HepG2 (cell line): Measurements from ENCODE around the gene SEPTIN2. TPM values are rescaled to one million over a fixed set of nuclear protein-coding genes. Genes with fewer than 3 reads are reported as not detected.

Experiments used
- ATAC-seq: fragments of 200-7000 bp; cut with Tn5 transposase; 3 replicates; pipeline ENCODE4 v1.9.1; 2020; ENCODE audit warnings: mild to moderate bottlenecking, moderate library complexity
- BruUV-seq: library from RNA; stranded (reverse); fragments of 400-500 nt; replicated peaks from 2 replicates; lab custom pipeline; 2021; lab: Mats Ljungman, UMichigan
- CTCF ChIA-PET: fragments of 300-600 bp; formaldehyde crosslinking; extraction: SDS; loops from one replicate; lab custom pipeline; 2021; ENCODE audit warnings: low total read pairs, inconsistent platforms, low intra/inter-chr PET ratio; lab: Yijun Ruan, JAX
- POLR2A ChIA-PET: fragments of 350-600 bp; sonication (Branson Sonifier 250); formaldehyde crosslinking; loops from one replicate; lab custom pipeline; 2020; ENCODE audit warnings: antibody characterized with exemption, inconsistent platforms; lab: Yijun Ruan, JAX
- DNase-seq: peaks from one replicate; pipeline ENCODE4 v3.0.0-alpha.2; 2015; ENCODE audit warnings: low spot score
- FAIRE-seq: peaks from 3 replicates; lab custom pipeline; 2011; peaks lifted over from hg19 to GRCh38; lab: Jason Lieb, UNC
- H2AFZ ChIP-seq: one replicate; pipeline ENCODE4 v1.6.1; 2011; ENCODE audit warnings: low read length, inconsistent platforms
- H3K27ac ChIP-seq: fragments of 300-600 bp; 3 replicates; pipeline ENCODE4 v1.8.0; 2011; ENCODE audit warnings: mixed run types, mild to moderate bottlenecking, mixed read lengths, low read length, inconsistent platforms; ENCODE audit not compliant: insufficient read depth; ENCODE audit errors: extremely low read length
- H3K27me3 ChIP-seq, 2 experiments: fragments of 200-600 bp in 1 of 2; 2 replicates in 1 of 2; 3 replicates in 1 of 2; pipeline versions ENCODE4 v1.6.0 to v1.8.0; 2011; ENCODE audit warnings: low read length in 2 of 2, mild to moderate bottlenecking in 2 of 2, moderate library complexity in 2 of 2, inconsistent platforms in 1 of 2; ENCODE audit not compliant: insufficient read depth in 2 of 2, control insufficient read depth in 1 of 2
- H3K36me3 ChIP-seq, 2 experiments: fragments of 200-600 bp in 1 of 2; replicated peaks in 1 of 2; 2 replicates in 1 of 2; 3 replicates in 1 of 2; pipeline versions ENCODE4 v1.5.1 to v1.8.0; 2011; ENCODE audit warnings: low read length in 2 of 2, inconsistent platforms in 1 of 2; ENCODE audit not compliant: insufficient read depth in 2 of 2, control insufficient read depth in 1 of 2
- H3K4me1 ChIP-seq: 2 replicates; pipeline ENCODE4 v1.5.1; 2012; ENCODE audit warnings: low read length, inconsistent platforms; ENCODE audit not compliant: insufficient read depth
- H3K4me2 ChIP-seq: 2 replicates; pipeline ENCODE4 v1.6.0; 2011; ENCODE audit warnings: low read depth, low read length, inconsistent platforms
- H3K4me3 ChIP-seq, 3 experiments: fragments of 200-600 bp in 1 of 3; sonication (generic), shearing (Covaris generic) in 1 of 3; replicated peaks in 1 of 3; 2 replicates each; pipeline ENCODE4 v1.5.1; 2011 to 2016; ENCODE audit warnings: low read length in 3 of 3, inconsistent platforms in 2 of 3, low read depth in 2 of 3, mild to moderate bottlenecking in 2 of 3, control low read depth in 1 of 3, mixed read lengths in 1 of 3; ENCODE audit not compliant: insufficient read depth in 1 of 3
- H3K79me2 ChIP-seq: one replicate; pipeline ENCODE4 v1.6.1; 2011; ENCODE audit warnings: low read length, inconsistent platforms; ENCODE audit not compliant: insufficient read depth
- H3K9ac ChIP-seq: 2 replicates; pipeline ENCODE4 v1.6.0; 2011; ENCODE audit warnings: mild to moderate bottlenecking, low read depth, low read length, inconsistent platforms; ENCODE audit not compliant: insufficient read depth
- H3K9me3 ChIP-seq: 2 replicates; pipeline ENCODE4 v1.5.1; 2012; ENCODE audit warnings: mild to moderate bottlenecking, low read length
- H4K20me1 ChIP-seq: 2 replicates; pipeline ENCODE4 v1.6.0; 2011; ENCODE audit warnings: inconsistent platforms, mild to moderate bottlenecking, low read length, moderate library complexity; ENCODE audit not compliant: insufficient read depth
- CBX2 ChIP-seq, 2 experiments: fragments of 200-600 bp in 1 of 2; sonication (generic); formaldehyde crosslinking in 1 of 2; IDR thresholded peaks; 2 replicates each; pipeline versions ENCODE4 v1.7.0 to v1.8.1; 2018 to 2022; ENCODE audit warnings: low read depth in 2 of 2, low read length in 1 of 2, mild to moderate bottlenecking in 1 of 2, missing genetic modification reagents in 1 of 2
- HDAC2 ChIP-seq: sonication (generic); formaldehyde crosslinking; IDR thresholded peaks from 2 replicates; pipeline ENCODE4 v1.4.0; 2020; ENCODE audit warnings: missing genetic modification reagents
- KDM4B ChIP-seq: sonication (generic); formaldehyde crosslinking; IDR thresholded peaks from 2 replicates; pipeline ENCODE4 v1.4.0; 2020; ENCODE audit warnings: missing genetic modification reagents
- KDM5A ChIP-seq: fragments of 200-600 bp; sonication (generic); IDR thresholded peaks from 2 replicates; pipeline ENCODE4 v1.7.0; 2018; ENCODE audit warnings: antibody characterized with exemption, mild to moderate bottlenecking, low read length, borderline replicate concordance
- MIXL1 ChIP-seq: IDR thresholded peaks from 2 replicates; pipeline ENCODE4 v1.6.1; 2016
- MLX ChIP-seq: IDR thresholded peaks from 2 replicates; pipeline ENCODE4 v1.6.1; 2016
- MYPOP ChIP-seq: sonication (generic); formaldehyde crosslinking; IDR thresholded peaks from 2 replicates; pipeline ENCODE4 v1.8.1; 2023; ENCODE audit warnings: mild to moderate bottlenecking, moderate library complexity, missing genetic modification reagents
- SIN3A ChIP-seq: IDR thresholded peaks from 2 replicates; pipeline ENCODE4 v1.6.1; 2011; ENCODE audit warnings: low read depth, mild to moderate bottlenecking, control low read depth, low read length, borderline replicate concordance
- SMAD3 ChIP-seq: sonication (generic); formaldehyde crosslinking; IDR thresholded peaks from 2 replicates; pipeline ENCODE4 v1.4.0; 2020; ENCODE audit warnings: missing genetic modification reagents
- ZFP90 ChIP-seq: sonication (generic); formaldehyde crosslinking; IDR thresholded peaks from 2 replicates; pipeline ENCODE4 v1.8.0; 2022; ENCODE audit warnings: missing genetic modification reagents, mild to moderate bottlenecking, inconsistent platforms, borderline replicate concordance
- ZNF256 ChIP-seq: sonication (generic); formaldehyde crosslinking; conservative IDR thresholded peaks from 2 replicates; pipeline ENCODE4 v1.4.0; 2020; ENCODE audit warnings: missing genetic modification reagents
- ZSCAN31 ChIP-seq: sonication (generic); formaldehyde crosslinking; IDR thresholded peaks from 2 replicates; pipeline ENCODE4 v1.5.0; 2020; ENCODE audit warnings: low read depth, mild to moderate bottlenecking, missing genetic modification reagents
- WGBS: methylation state at CpG from one replicate; pipeline ENCODE4 v1.1.6; 2017; ENCODE audit warnings: low lambda C conversion rate; 5-methylcytosine and 5-hydroxymethylcytosine counted together
- in situ Hi-C: cut with HindIII; loops from 2 replicates; pipeline ENCODE4 v1.10.0; 2017; ENCODE audit warnings: low pct_unique_long_range_greater_than_20kb; ENCODE audit not compliant: extremely low pct_ligation_motif_present
- intact Hi-C: fragments of 100-400 bp; cut with micrococcal nuclease; formaldehyde crosslinking; loops from one replicate; pipeline ENCODE4 v1.10.0; 2022; ENCODE audit not compliant: unreplicated experiment
- polyA plus RNA-seq, 8 experiments: library from polyadenylated mRNA; depleted of rRNA in 3 of 8; stranded (reverse) in 7 of 8; unstranded in 1 of 8; fragments of >200 nt; fragmentation: Illumina TruSeq in 4 of 8; extraction: Trizol in 4 of 8; gene quantifications; 2 replicates each; pipeline versions ENCODE4 v1.2.1 to v1.2.3, GENCODE V29; 2011 to 2016; ENCODE audit warnings: low read depth in 4 of 8, missing spikeins in 1 of 8, mixed read lengths in 1 of 8; ENCODE audit not compliant: insufficient read depth in 1 of 8
- total RNA-seq, 5 experiments: library from RNA; depleted of rRNA; stranded (reverse); fragments of >200 nt; fragmentation: Illumina TruSeq; extraction: Trizol; gene quantifications; 2 replicates each; pipeline ENCODE4 v1.2.3, GENCODE V29; 2016; ENCODE audit warnings: low read depth in 1 of 5
- TF ChIP-seq, protein P1 (sequence below): sonication (generic); formaldehyde crosslinking; IDR thresholded peaks from 2 replicates; pipeline ENCODE4 v1.4.0; 2020; ENCODE audit warnings: mild to moderate bottlenecking, missing genetic modification reagents

Gene SEPTIN2
- total and polyA plus RNA-seq, 2 of the 13 experiments (the other 11 are each of a cell fraction or from before 2014, with no cell fraction given) = 493 to 733 TPM

DNA sequence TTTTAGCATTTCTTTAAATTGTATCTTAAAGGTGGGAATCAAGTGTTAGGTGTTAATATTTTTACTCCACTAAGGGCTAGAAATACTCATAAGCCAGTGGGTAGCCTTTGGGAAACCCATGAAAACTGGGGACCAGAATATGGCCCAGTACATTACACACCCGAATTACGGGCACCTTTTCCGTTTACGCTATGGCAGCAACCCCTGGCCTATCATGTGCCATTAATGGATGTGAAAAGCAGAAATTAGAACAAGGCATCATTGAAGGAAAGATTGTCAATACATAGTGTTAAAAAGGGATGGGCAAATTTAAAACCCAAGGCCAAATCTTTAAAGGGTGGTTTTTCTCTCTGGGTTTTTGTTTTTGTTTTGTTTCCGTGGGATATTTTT, 41.1 kb downstream of the SEPTIN2 start:
- H3K4me2 ChIP-seq = peak overlapping the region; percentile 90
- H4K20me1 ChIP-seq = peaks cover 38% of the 10 kb centered on the region
- peaks cover 59% of the 10 kb centered on the region for H3K79me2 ChIP-seq
- FAIRE-seq (no peak), ATAC-seq (no peak), DNase-seq (no peak)
- ChIA-PET POLR2A (interaction anchor here (1.0 to 1.1 kb wide), 4 partner anchors 18 to 42 kb away, joined by 3 to 16 read pairs (median 4); partner anchors contain the start of genes HDLBP and SEPTIN2), CTCF (no interaction called here)
- no peaks in the 10 kb centered on the region; a peak in 1 of 5 replicates for H3K27me3 ChIP-seq
- in situ Hi-C loops = no loop called here
- BruUV-seq = no TSS peak
- 0% methylated on average over 5 of the region's 5 CpGs for WGBS
- peaks cover 84% of the 10 kb centered on the region for H3K4me1 ChIP-seq
- no peaks in the 10 kb centered on the region for H3K9me3 ChIP-seq
- TF ChIP-seq HDAC2 = 0 out of 2 replicates have a peak, but pooled peaks have one; percentile 1
- peak; percentile 4; the same call in 1 of the 2 replicates for TF ChIP-seq KDM5A
- TF ChIP-seq MIXL1 (CRISPR knock-in tag) = 0 out of 2 replicates have a peak, but pooled peaks have one; percentile 1
- no peak for TF ChIP-seq MLX (CRISPR knock-in tag)
- TF ChIP-seq, protein P1, sequence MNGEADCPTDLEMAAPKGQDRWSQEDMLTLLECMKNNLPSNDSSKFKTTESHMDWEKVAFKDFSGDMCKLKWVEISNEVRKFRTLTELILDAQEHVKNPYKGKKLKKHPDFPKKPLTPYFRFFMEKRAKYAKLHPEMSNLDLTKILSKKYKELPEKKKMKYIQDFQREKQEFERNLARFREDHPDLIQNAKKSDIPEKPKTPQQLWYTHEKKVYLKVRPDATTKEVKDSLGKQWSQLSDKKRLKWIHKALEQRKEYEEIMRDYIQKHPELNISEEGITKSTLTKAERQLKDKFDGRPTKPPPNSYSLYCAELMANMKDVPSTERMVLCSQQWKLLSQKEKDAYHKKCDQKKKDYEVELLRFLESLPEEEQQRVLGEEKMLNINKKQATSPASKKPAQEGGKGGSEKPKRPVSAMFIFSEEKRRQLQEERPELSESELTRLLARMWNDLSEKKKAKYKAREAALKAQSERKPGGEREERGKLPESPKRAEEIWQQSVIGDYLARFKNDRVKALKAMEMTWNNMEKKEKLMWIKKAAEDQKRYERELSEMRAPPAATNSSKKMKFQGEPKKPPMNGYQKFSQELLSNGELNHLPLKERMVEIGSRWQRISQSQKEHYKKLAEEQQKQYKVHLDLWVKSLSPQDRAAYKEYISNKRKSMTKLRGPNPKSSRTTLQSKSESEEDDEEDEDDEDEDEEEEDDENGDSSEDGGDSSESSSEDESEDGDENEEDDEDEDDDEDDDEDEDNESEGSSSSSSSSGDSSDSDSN (CRISPR knock-in tag) = no peak
- TF ChIP-seq SMAD3 (CRISPR knock-in tag) = peak; percentile 47; the same call in 1 of the 2 replicates
- TF ChIP-seq SIN3A = 0 out of 2 replicates have a peak, but pooled peaks have one; percentile 11
- TF ChIP-seq ZNF256 = 0 out of 2 replicates have a peak, but pooled peaks have one; percentile 0
- peak; percentile 9; the same call in 1 of the 2 replicates for TF ChIP-seq ZFP90 (CRISPR knock-in tag)
- TF ChIP-seq MYPOP (CRISPR knock-in tag) = no peak
- 0 out of 2 replicates have a peak, but pooled peaks have one; percentile 12 for TF ChIP-seq ZSCAN31 (CRISPR knock-in tag)
- TF ChIP-seq CBX2 (IDR thresholded peaks at IDR 0.05; ENCODE audit: low read depth, low read length) = no peak
- no peak for TF ChIP-seq CBX2 (CRISPR knock-in tag; IDR thresholded peaks at IDR 0.05; ENCODE audit: low read depth)
- TF ChIP-seq KDM4B (CRISPR knock-in tag) = no peak
- no peak overlapping the region for H2AFZ ChIP-seq
- H3K27ac ChIP-seq = peak overlapping the region; percentile 69
- peak overlapping the region; percentile 89 for H3K9ac ChIP-seq
- peaks cover 2 to 27% of the 10 kb centered on the region in 2 experiments; a peak in 3 of 5 replicates for H3K36me3 ChIP-seq
- intact Hi-C loops = loop anchor here (2.0 to 10.0 kb wide), 3 partner anchors 76 to 148 kb away; partner anchors contain the start of gene STK25
- peak overlapping the region; percentile 83 to 96 (median 94) for H3K4me3 ChIP-seq
